Activated T-cell treated with anti-CD3 and anti-CD28 coated beads for 24 hours (primary cell): ENCODE measurements around the gene ROR2.
"Not testable (repeated sequence)": the region's sequence is repeated elsewhere in the genome, so short reads cannot be mapped to it uniquely, and the experiment has no call there.

Source experiments
- DNase-seq: peaks from one replicate; pipeline ENCODE4 v3.0.0-alpha.2; 2020; ENCODE audit warnings: low read depth

ROR2 gene

GRCh38 chr9:91817106-91817492, 132.9 kb downstream of the ROR2 start:
- no peak for DNase-seq

- no peak for DNase-seq
These were observed 133.7 kb downstream of the ROR2 start for GRCh38 chr9:91816356-91816755.

GRCh38 chr9:91815896-91816295, 134.1 kb downstream of the ROR2 start:
- DNase-seq, result no peak

GRCh38 chr9:91814753-91815152, 135.3 kb downstream of the ROR2 start:
- DNase-seq, result no peak

GRCh38 chr9:91814201-91814600, 135.8 kb downstream of the ROR2 start:
- no peak for DNase-seq

- no peak for DNase-seq
These were observed 136.7 kb downstream of the ROR2 start for GRCh38 chr9:91813176-91813795.

GRCh38 chr9:91812191-91812590, 137.8 kb downstream of the ROR2 start:
- DNase-seq, result no peak

- no peak for DNase-seq
These were observed 138.8 kb downstream of the ROR2 start for GRCh38 chr9:91811024-91811909.

- no peak for DNase-seq
These were observed 139.6 kb downstream of the ROR2 start for GRCh38 chr9:91810286-91810905.

GRCh38 chr9:91809581-91810285, 140.3 kb downstream of the ROR2 start:
- no peak for DNase-seq

- no peak for DNase-seq
These were observed 142.3 kb downstream of the ROR2 start for GRCh38 chr9:91807643-91808246.

- DNase-seq, result no peak
These were observed 145.0 kb downstream of the ROR2 start for GRCh38 chr9:91805031-91805430.

GRCh38 chr9:91803970-91804752, 145.9 kb downstream of the ROR2 start:
- DNase-seq, result no peak

GRCh38 chr9:91803151-91803940, 146.7 kb downstream of the ROR2 start:
- no peak for DNase-seq

- no peak for DNase-seq
These were observed 147.6 kb downstream of the ROR2 start for GRCh38 chr9:91802391-91802790.

GRCh38 chr9:91800473-91801030, 149.5 kb downstream of the ROR2 start:
- no peak for DNase-seq

- no peak for DNase-seq
These were observed 150.8 kb downstream of the ROR2 start for GRCh38 chr9:91799113-91799744.

GRCh38 chr9:91798273-91799112, 151.5 kb downstream of the ROR2 start:
- not testable (repeated sequence) for DNase-seq

- DNase-seq, result not testable (repeated sequence)
These were observed 152.5 kb downstream of the ROR2 start for GRCh38 chr9:91797517-91797916.
